ENCODE results near the gene STPG3.

The STPG3 gene

GRCh38 chr9:137221506-137222111 is 29.5 kb upstream of the STPG3 start:
- in situ Hi-C loops (cut with HindIII; ENCODE audit: low sequenced_read_pairs) = no loop called here

GRCh38 chr9:137222190-137223077 is 28.7 kb upstream of the STPG3 start, which contains the start of gene RNF208:
RNF208 (minus strand) TSS chr9:137222240; CDS start chr9:137221212, 1,028 bp downstream.
- in situ Hi-C loops (cut with HindIII; ENCODE audit: low sequenced_read_pairs) = no loop called here

- in situ Hi-C loops (cut with HindIII; ENCODE audit: low sequenced_read_pairs) = no loop called here
Measured at GRCh38 chr9:137223078-137223970, 27.8 kb upstream of the STPG3 start.

GRCh38 chr9:137224830-137225694 is 26.0 kb upstream of the STPG3 start, which contains the start of gene CYSRT1:
CYSRT1 (plus strand) TSS chr9:137225174; CDS start chr9:137225622, 448 bp downstream.
- in situ Hi-C loops (cut with HindIII; ENCODE audit: low sequenced_read_pairs) = no loop called here

DNA sequence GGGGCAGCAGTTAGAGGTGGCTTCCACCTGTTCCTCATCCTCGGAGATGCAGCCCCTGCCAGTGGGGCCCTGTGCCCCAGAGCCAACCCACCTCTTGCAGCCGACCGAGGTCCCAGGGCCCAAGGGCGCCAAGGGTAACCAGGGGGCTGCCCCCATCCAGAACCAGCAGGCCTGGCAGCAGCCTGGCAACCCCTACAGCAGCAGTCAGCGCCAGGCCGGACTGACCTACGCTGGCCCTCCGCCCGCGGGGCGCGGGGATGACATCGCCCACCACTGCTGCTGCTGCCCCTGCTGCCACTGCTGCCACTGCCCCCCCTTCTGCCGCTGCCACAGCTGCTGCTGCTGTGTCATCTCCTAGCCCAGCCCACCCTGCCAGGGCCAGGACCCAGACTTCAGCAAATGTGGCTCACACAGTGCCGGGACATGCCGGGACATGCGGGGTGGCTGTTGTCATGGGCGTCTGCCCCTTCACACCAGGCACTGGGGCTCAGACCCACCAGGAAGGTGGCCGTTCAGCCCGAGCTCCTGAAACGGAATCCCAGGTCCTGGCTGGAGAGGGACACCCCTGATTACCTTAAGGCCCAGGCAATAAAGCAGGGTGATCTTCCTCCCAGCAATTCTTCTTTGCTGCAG is 25.3 kb upstream of the STPG3 start:
- in situ Hi-C loops (cut with HindIII; ENCODE audit: low sequenced_read_pairs) = no loop called here

- in situ Hi-C loops (cut with HindIII; ENCODE audit: low sequenced_read_pairs) = no loop called here
Measured at GRCh38 chr9:137226338-137227053, 24.6 kb upstream of the STPG3 start.

- in situ Hi-C loops (cut with HindIII; ENCODE audit: low sequenced_read_pairs) = no loop called here
Measured at GRCh38 chr9:137227054-137227852, 23.8 kb upstream of the STPG3 start, which contains the start of gene RNF224. RNF224 (plus strand) TSS chr9:137227502; CDS start chr9:137228336, 834 bp downstream.

GRCh38 chr9:137227853-137228505 is 23.1 kb upstream of the STPG3 start:
- in situ Hi-C loops (cut with HindIII; ENCODE audit: low sequenced_read_pairs) = no loop called here

DNA sequence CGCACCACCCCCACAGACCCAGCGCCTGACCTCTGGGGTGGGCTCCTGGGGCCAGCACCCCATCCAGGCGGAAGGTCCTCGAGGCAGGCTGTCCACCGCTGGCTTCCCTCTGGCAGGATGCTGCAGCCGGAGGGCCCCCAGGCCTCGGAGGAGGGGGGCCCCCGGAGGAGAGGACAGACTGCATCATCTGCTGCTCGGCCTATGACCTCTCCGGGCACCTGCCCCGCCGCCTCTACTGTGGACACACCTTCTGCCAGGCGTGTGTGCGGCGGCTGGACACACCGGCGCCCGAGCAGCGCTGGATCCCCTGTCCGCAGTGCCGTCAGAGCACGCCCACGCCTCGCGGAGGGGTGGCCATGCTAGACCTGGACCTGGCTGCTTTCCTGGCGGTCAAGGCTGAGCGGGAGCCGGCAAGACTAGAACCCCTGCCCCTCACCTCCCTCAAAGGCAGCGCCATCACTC is 22.5 kb upstream of the STPG3 start:
- in situ Hi-C loops (cut with HindIII; ENCODE audit: low sequenced_read_pairs) = no loop called here

GRCh38 chr9:137228968-137229896 is 21.9 kb upstream of the STPG3 start:
- in situ Hi-C loops (cut with HindIII; ENCODE audit: low sequenced_read_pairs) = no loop called here

DNA sequence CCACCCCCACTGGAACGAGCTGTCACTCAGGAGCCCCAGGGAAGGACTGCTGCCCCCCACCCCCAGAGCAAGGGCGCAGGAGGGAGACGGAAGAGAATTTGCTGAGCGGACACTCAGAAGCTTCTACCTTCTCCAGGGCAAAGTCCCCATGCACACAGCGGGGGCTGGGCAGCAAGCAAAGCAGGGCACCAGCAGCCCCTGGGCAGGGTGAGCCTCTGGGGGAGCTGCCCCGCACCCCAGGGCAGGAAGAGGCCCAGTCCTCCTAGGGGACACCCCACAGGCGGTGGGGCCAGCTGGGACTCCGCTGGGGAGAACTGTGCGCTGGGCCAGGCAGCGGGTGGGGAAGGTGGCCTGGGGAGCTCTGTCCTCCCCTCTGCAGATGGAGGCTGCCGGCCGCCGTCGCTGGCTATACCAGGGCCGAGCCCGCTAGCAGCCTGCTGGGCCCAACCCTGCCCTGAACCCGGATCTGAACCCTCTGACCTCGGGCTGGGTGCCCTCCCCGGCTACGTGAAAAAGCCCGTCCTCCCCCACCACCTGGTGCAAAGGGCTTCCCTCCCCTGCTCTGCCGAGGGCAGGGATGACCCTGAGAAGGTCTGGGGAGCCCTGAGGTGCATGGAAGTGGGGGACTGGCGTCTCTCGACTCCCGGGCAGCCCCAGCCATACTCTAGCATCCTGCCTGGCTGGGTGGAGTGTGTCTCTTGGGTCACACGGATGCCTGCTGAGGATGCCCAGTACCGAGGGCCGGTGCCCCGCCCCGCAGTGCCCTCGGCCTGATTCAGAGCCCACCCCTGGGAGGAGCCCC is 21.0 kb upstream of the STPG3 start:
- in situ Hi-C loops (cut with HindIII; ENCODE audit: low sequenced_read_pairs) = no loop called here

DNA sequence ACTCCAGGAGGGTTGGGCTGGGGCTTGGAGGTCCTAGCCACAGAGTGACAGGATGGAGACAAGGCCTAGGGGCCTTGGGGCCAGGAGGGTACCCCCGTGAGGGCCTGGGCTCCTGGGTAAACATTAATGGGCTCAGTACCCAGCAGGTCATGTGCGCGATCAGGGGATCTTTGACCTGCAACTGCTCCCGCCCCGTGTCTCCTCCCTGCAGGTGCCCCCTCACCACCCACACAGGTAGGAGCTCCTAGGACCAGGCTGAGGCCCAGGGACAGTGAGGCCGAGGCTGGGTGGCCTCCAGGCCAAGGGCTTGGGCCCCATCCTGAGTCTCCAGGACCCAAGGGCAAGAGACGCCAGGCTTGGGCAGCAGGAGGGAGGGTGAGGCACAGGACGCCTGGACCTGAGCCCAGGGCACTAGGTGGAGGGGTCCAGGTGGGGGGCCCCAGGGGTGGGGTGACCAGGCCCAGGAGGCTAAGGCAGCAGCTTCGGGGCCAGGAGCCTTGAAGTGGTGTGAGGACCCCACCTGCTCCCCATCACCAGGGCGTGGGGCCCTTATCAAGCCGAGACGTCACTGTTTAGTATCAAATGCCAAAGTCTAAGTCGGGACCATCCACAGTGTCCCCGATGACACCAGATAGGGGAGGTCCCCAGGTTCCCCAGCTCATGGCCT is 20.2 kb upstream of the STPG3 start, which contains the start of gene SLC34A3:
TSS of gene SLC34A3 (plus strand) at position 197 of the 667 bp plus-strand sequence. CDS start 802 bp downstream, outside the sequence.
- in situ Hi-C loops (cut with HindIII; ENCODE audit: low sequenced_read_pairs) = no loop called here

- in situ Hi-C loops (cut with HindIII; ENCODE audit: low sequenced_read_pairs) = no loop called here
Measured at GRCh38 chr9:137231372-137232039, 19.6 kb upstream of the STPG3 start.

GRCh38 chr9:137232101-137232500 is 19.0 kb upstream of the STPG3 start:
- in situ Hi-C loops (cut with HindIII; ENCODE audit: low sequenced_read_pairs) = no loop called here
